K562 (cell line): ENCODE measurements around the gene ATG7. TPM values are rescaled to one million over a fixed set of nuclear protein-coding genes. Genes with fewer than 3 reads are reported as not detected.

Source experiments
- ATAC-seq: fragments of 200-7000 bp; cut with Tn5 transposase; 3 replicates; pipeline ENCODE4 v1.9.1; 2020; ENCODE audit warnings: moderate library complexity
- BruUV-seq: library from RNA; stranded (reverse); fragments of 400-500 nt; replicated peaks from 2 replicates; lab custom pipeline; 2021; lab: Mats Ljungman, UMichigan
- CTCF ChIA-PET: fragments of 300-600 bp; formaldehyde crosslinking; extraction: SDS; loops from one replicate; lab custom pipeline; 2021; ENCODE audit warnings: low intra/inter-chr PET ratio; lab: Yijun Ruan, JAX
- POLR2A ChIA-PET: fragments of 300-600, 350-650 bp; sonication (Branson Sonifier 250); formaldehyde crosslinking; extraction: SDS; loops from one replicate; lab custom pipeline; 2021; ENCODE audit warnings: antibody characterized with exemption, inconsistent platforms; lab: Yijun Ruan, JAX
- DNase-seq, 4 experiments: peaks; one replicate each; pipeline versions ENCODE4 v3.0.0 to v3.0.0-alpha.2; 2011 to 2018; ENCODE audit warnings: low spot score in 3 of 4, mixed read lengths in 3 of 4; ENCODE audit errors: extremely low read depth in 1 of 4
- FAIRE-seq: peaks from 2 replicates; lab custom pipeline; 2011; peaks lifted over from hg19 to GRCh38; lab: Jason Lieb, UNC
- H2AFZ ChIP-seq: 2 replicates; pipeline ENCODE4 v1.6.0; 2011; ENCODE audit warnings: low read depth, low read length, control low read depth, inconsistent platforms
- H3K27ac ChIP-seq: fragments of 200-600 bp; 3 replicates; pipeline ENCODE4 v1.8.0; 2011; ENCODE audit warnings: low read depth, mild to moderate bottlenecking, control low read depth, inconsistent platforms, low read length, moderate library complexity, mixed read lengths; ENCODE audit errors: extremely low read depth
- H3K27me3 ChIP-seq, 2 experiments: fragments of 300-600 bp in 1 of 2; 2 replicates in 1 of 2; 3 replicates in 1 of 2; pipeline versions ENCODE4 v1.6.0 to v1.8.0; 2011; ENCODE audit warnings: inconsistent platforms in 2 of 2, low read length in 2 of 2, mild to moderate bottlenecking in 1 of 2, mixed read lengths in 1 of 2, moderate library complexity in 1 of 2; ENCODE audit not compliant: control insufficient read depth in 2 of 2, insufficient read depth in 2 of 2
- H3K36me3 ChIP-seq: fragments of 300-600 bp; 3 replicates; pipeline ENCODE4 v1.8.0; 2011; ENCODE audit warnings: mild to moderate bottlenecking, low read length, inconsistent platforms; ENCODE audit not compliant: control insufficient read depth, insufficient read depth
- H3K4me1 ChIP-seq, 2 experiments: fragments of 200-600 bp in 1 of 2; replicated peaks in 1 of 2; 2 replicates in 1 of 2; 3 replicates in 1 of 2; pipeline versions ENCODE4 v1.5.1 to v1.8.0; 2011; ENCODE audit warnings: inconsistent platforms in 2 of 2, low read length in 2 of 2, mild to moderate bottlenecking in 1 of 2, mixed read lengths in 1 of 2, moderate library complexity in 1 of 2; ENCODE audit not compliant: control insufficient read depth in 2 of 2, insufficient read depth in 2 of 2
- H3K4me2 ChIP-seq: 2 replicates; pipeline ENCODE4 v1.6.1; 2011; ENCODE audit warnings: low read length, control low read depth, inconsistent platforms, mixed read lengths; ENCODE audit not compliant: insufficient read depth
- H3K4me3 ChIP-seq: fragments of 200-600 bp; sonication (generic), shearing (Covaris generic); 2 replicates; pipeline ENCODE4 v1.5.1; 2016; ENCODE audit warnings: control low read depth, inconsistent platforms
- H3K79me2 ChIP-seq: fragments of 200-600 bp; 3 replicates; pipeline ENCODE4 v1.8.0; 2011; ENCODE audit warnings: low read length, inconsistent platforms; ENCODE audit not compliant: control insufficient read depth, insufficient read depth
- H3K9ac ChIP-seq, 2 experiments: 2 replicates each; pipeline versions ENCODE4 v1.6.0 to v1.6.1; 2011; ENCODE audit warnings: low read depth in 2 of 2, low read length in 2 of 2, control low read depth in 1 of 2, inconsistent platforms in 1 of 2, mild to moderate bottlenecking in 1 of 2, mixed read lengths in 1 of 2; ENCODE audit not compliant: insufficient read depth in 1 of 2
- H3K9me1 ChIP-seq: one replicate; pipeline ENCODE4 v1.6.0; 2011; ENCODE audit warnings: inconsistent platforms, mild to moderate bottlenecking, low read length, moderate library complexity; ENCODE audit not compliant: control insufficient read depth, insufficient read depth
- H3K9me3 ChIP-seq: replicated peaks from 2 replicates; pipeline ENCODE4 v1.5.1; 2011; ENCODE audit warnings: low read depth, low read length, inconsistent platforms; ENCODE audit not compliant: control insufficient read depth, insufficient read depth
- H4K20me1 ChIP-seq: replicated peaks from 2 replicates; pipeline ENCODE4 v1.6.1; 2011; ENCODE audit warnings: low read length, inconsistent platforms, mixed read lengths; ENCODE audit not compliant: control insufficient read depth, insufficient read depth
- AFF4 ChIP-seq: sonication (generic); formaldehyde crosslinking; IDR thresholded peaks from 2 replicates; pipeline ENCODE4 v1.8.0; 2023; ENCODE audit warnings: mild to moderate bottlenecking, missing genetic modification reagents
- BRD4 ChIP-seq: fragments of 200-600 bp; sonication (generic); IDR thresholded peaks from 2 replicates; pipeline ENCODE4 v1.6.1; 2017; ENCODE audit warnings: inconsistent platforms
- DIDO1 ChIP-seq: fragments of 450-650 bp; IDR thresholded peaks from 2 replicates; pipeline ENCODE4 v1.6.1; 2016; ENCODE audit warnings: low read depth, missing biosample characterization, missing genetic modification characterization
- FOS ChIP-seq: IDR thresholded peaks from 3 replicates; pipeline ENCODE4 v1.6.1; 2011; ENCODE audit not compliant: insufficient read length; ENCODE audit errors: extremely low read depth
- GATAD2B ChIP-seq: fragments of 450-650 bp; IDR thresholded peaks from 2 replicates; pipeline ENCODE4 v1.6.1; 2017; ENCODE audit warnings: mild to moderate bottlenecking, borderline replicate concordance
- IRF2 ChIP-seq: sonication (generic); formaldehyde crosslinking; IDR thresholded peaks from 2 replicates; pipeline ENCODE4 v1.8.1; 2022; ENCODE audit warnings: mild to moderate bottlenecking, missing genetic modification reagents
- PRMT5 ChIP-seq: sonication (generic); formaldehyde crosslinking; IDR thresholded peaks from 2 replicates; pipeline ENCODE4 v1.5.0; 2020; ENCODE audit warnings: missing genetic modification reagents
- PRPF4 ChIP-seq: fragments of 200-400 bp; formaldehyde crosslinking; IDR thresholded peaks from one replicate; pipeline ENCODE4 v1.6.1; 2017; ENCODE audit warnings: low read length, low read depth, mild to moderate bottlenecking; ENCODE audit not compliant: insufficient read depth, poor library complexity, severe bottlenecking
- PYGO2 ChIP-seq: fragments of 450-650 bp; IDR thresholded peaks from 2 replicates; pipeline ENCODE4 v1.6.1; 2016; ENCODE audit warnings: mild to moderate bottlenecking, missing genetic modification characterization, moderate library complexity, missing compliant biosample characterization
- RBBP5 ChIP-seq: fragments of 200-600 bp; sonication (generic); IDR thresholded peaks from 2 replicates; pipeline ENCODE4 v1.6.1; 2012; ENCODE audit warnings: borderline replicate concordance, mild to moderate bottlenecking, low read length, control low read depth, inconsistent platforms; ENCODE audit not compliant: insufficient read depth, poor library complexity, severe bottlenecking
- SLC30A9 ChIP-seq: fragments of 250-450 bp; sonication (Bioruptor Pico); IDR thresholded peaks from 2 replicates; pipeline ENCODE4 v1.8.0; 2022; ENCODE audit warnings: mild to moderate bottlenecking, moderate library complexity
- ZBED1 ChIP-seq: IDR thresholded peaks from 2 replicates; pipeline ENCODE4 v1.6.1; 2014
- ZNF324 ChIP-seq: fragments of 250-450 bp; sonication (Bioruptor Pico); IDR thresholded peaks from 2 replicates; pipeline ENCODE4 v1.4.0; 2020; ENCODE audit warnings: mild to moderate bottlenecking
- ZNF717 ChIP-seq: fragments of 250-450 bp; sonication (Bioruptor Pico); IDR thresholded peaks from 2 replicates; pipeline ENCODE4 v1.5.0; 2021
- WGBS: fragments of 100-300 bp; shearing (Covaris generic); methylation state at CpG from one replicate; pipeline ENCODE4 v1.1.6; 2016; ENCODE audit warnings: low coverage, mixed read lengths; ENCODE audit not compliant: insufficient coverage; ENCODE audit errors: missing lambda C conversion rate; 5-methylcytosine and 5-hydroxymethylcytosine counted together
- in situ Hi-C: fragments of 300-500 bp; cut with MboI; formaldehyde crosslinking; loops from 4 replicates; pipeline ENCODE4 v1.15.0; 2018; ENCODE audit warnings: inconsistent platforms, mixed read lengths
- intact Hi-C: fragments of 100-400 bp; cut with micrococcal nuclease; formaldehyde crosslinking; loops from 2 replicates; pipeline ENCODE4 v1.14.2; 2022
- polyA plus RNA-seq, 8 experiments: library from polyadenylated mRNA; depleted of rRNA in 4 of 8; stranded (reverse) in 5 of 8; unstranded in 3 of 8; fragments of >200 nt; fragmentation: Nextera tagmentation in 2 of 8; fragmentation: Illumina TruSeq in 1 of 8; extraction: Ambion mirVana in 2 of 8; extraction: Trizol in 1 of 8; gene quantifications; 2 replicates each; pipeline versions ENCODE4 v1.2.1 to v1.2.3, GENCODE V29; 2011 to 2014; ENCODE audit warnings: inconsistent platforms in 1 of 8, missing spikeins in 1 of 8
- total RNA-seq, 7 experiments: library from RNA; depleted of rRNA in 6 of 7; stranded (reverse); fragments of >200 nt in 6 of 7; fragmentation: Illumina TruSeq in 2 of 7; extraction: Trizol in 2 of 7; gene quantifications; 2 replicates each; pipeline versions ENCODE4 v1.2.1 to v1.2.3, GENCODE V29; 2011 to 2021; ENCODE audit warnings: low replicate concordance in 1 of 7

Gene ATG7
- total and polyA plus RNA-seq, 9 of the 15 experiments (the other 6 are each of a cell fraction or from before 2014, with no cell fraction given), result 18.3 to 45.3 (median 33.6) TPM

GRCh38 chr3:11381141-11381540 lies 108.9 kb downstream of the ATG7 start:
- in situ Hi-C loops, result loop anchor here (5.0 kb wide), 1 partner anchor 276 kb away; no protein-coding TSS in a partner anchor
- no peak for FAIRE-seq
- BruUV-seq, result no TSS peak

GRCh38 chr3:11381563-11381962 lies 109.4 kb downstream of the ATG7 start:
- Histone ChIP-seq H3K79me2 (no peaks in the 10 kb centered on the region), H3K4me3 (no peak overlapping the region), H3K9ac (no peak overlapping the region), H3K9me1 (no peaks in the 10 kb centered on the region), H3K27ac (no peak overlapping the region), H3K9me3 (no peaks in the 10 kb centered on the region), H4K20me1 (no peaks in the 10 kb centered on the region), H3K4me2 (no peak overlapping the region), H3K4me1 (no peaks in the 10 kb centered on the region; a peak in 1 of 5 replicates), H3K36me3 (peaks cover 10% of the 10 kb centered on the region), H2AFZ (no peak overlapping the region), H3K27me3 (no peaks in the 10 kb centered on the region)
- CTCF ChIA-PET, result no interaction called here
- no TSS peak for BruUV-seq
- in situ Hi-C loops, result loop anchor here (5.0 kb wide), 1 partner anchor 276 kb away; no protein-coding TSS in a partner anchor
- no peak for DNase-seq
- WGBS, result 71% methylated on average over 4 of the region's 4 CpGs
- no peak for ATAC-seq
- intact Hi-C loops, result loop anchor here (10.0 kb wide), 1 partner anchor 163 kb away; no protein-coding TSS in a partner anchor
- no peak for FAIRE-seq
- POLR2A ChIA-PET, result no interaction called here
- TF ChIP-seq AFF4 (CRISPR knock-in tag) (no peak), ZBED1 (no peak), PRMT5 (CRISPR knock-in tag) (no peak), SLC30A9 (CRISPR knock-in tag) (no peak), ZNF717 (CRISPR knock-in tag) (no peak), PRPF4 (no peak), FOS (no peak), DIDO1 (tag) (no peak), PYGO2 (tag) (no peak), RBBP5 (no peak), IRF2 (CRISPR knock-in tag) (no peak), BRD4 (no peak), ZNF324 (no peak)

More at GRCh38 chr3:11381141-11381540, 108.9 kb downstream of the ATG7 start:
- H2AFZ ChIP-seq, result no peak overlapping the region
- H3K4me1 ChIP-seq, result no peaks in the 10 kb centered on the region; a peak in 1 of 5 replicates
- H3K27me3 ChIP-seq, result no peaks in the 10 kb centered on the region
- no peaks in the 10 kb centered on the region for H3K9me3 ChIP-seq
- no peaks in the 10 kb centered on the region for H4K20me1 ChIP-seq
- ATAC-seq (no peak), DNase-seq (no peak)
- no peak for TF ChIP-seq GATAD2B
- no peak overlapping the region for H3K9ac ChIP-seq
- POLR2A ChIA-PET, result no interaction called here
- CTCF ChIA-PET, result no interaction called here
- no peaks in the 10 kb centered on the region for H3K9me1 ChIP-seq
- peaks cover 10% of the 10 kb centered on the region for H3K36me3 ChIP-seq
- H3K4me2 ChIP-seq, result no peak overlapping the region
- intact Hi-C loops, result loop anchor here (10.0 kb wide), 1 partner anchor 164 kb away; no protein-coding TSS in a partner anchor
- no peak overlapping the region for H3K27ac ChIP-seq
- H3K4me3 ChIP-seq, result no peak overlapping the region
- H3K79me2 ChIP-seq, result no peaks in the 10 kb centered on the region
